ENCODE results near the gene TNNT1. TPM values are rescaled to one million over a fixed set of nuclear protein-coding genes. Genes with fewer than 3 reads are reported as not detected.
"Not testable (repeated sequence)": the region's sequence is repeated elsewhere in the genome, so short reads cannot be mapped to it uniquely, and the experiment has no call there.

Gene TNNT1
- polyA plus RNA-seq, 1 experiment, result 3.3 TPM

GRCh38 chr19:55174425-55175116 lies 25.6 kb upstream of the TNNT1 start:
- H3K27me3 ChIP-seq (ENCODE audit: control insufficient read depth, insufficient read depth, low read length), result peaks cover 6% of the 10 kb centered on the region
- no peak for DNase-seq (ENCODE audit: low read depth, low spot score)
- TF ChIP-seq CTCF (IDR thresholded peaks at IDR 0.05; ENCODE audit: low read depth, low read length), result no peak
- ChIA-PET POLR2A (interaction anchor here (0.6 kb wide), 1 partner anchor 399 kb away, joined by 4 read pairs; no protein-coding TSS in a partner anchor), CTCF (interaction anchor here (0.7 to 0.9 kb wide), 2 partner anchors 9 to 329 kb away, joined by 3 read pairs; partner anchors contain the start of gene DNAAF3)
- no peak overlapping the region for H3K4me3 ChIP-seq (ENCODE audit: low read depth, low read length)
- no peak overlapping the region for H3K27ac ChIP-seq (ENCODE audit: low read depth, low read length)
- H3K9me3 ChIP-seq (ENCODE audit: control insufficient read depth, insufficient read depth, low read length), result peaks cover 12% of the 10 kb centered on the region; the same call in 1 of the 2 replicates

GRCh38 chr19:55173714-55174409 lies 24.9 kb upstream of the TNNT1 start:
- ChIA-PET POLR2A (interaction anchor here (0.6 to 1.0 kb wide), 3 partner anchors 96 to 400 kb away, joined by 3 to 4 read pairs (median 3); partner anchors contain the start of gene UBE2S), CTCF (interaction anchor here (0.7 to 0.9 kb wide), 2 partner anchors 8 to 17 kb away, joined by 3 to 6 read pairs; partner anchors contain the start of gene DNAAF3)
- Histone ChIP-seq H3K4me3 (ENCODE audit: low read depth, low read length) (peak overlapping the region; percentile 59), H3K27ac (ENCODE audit: low read depth, low read length) (no peak overlapping the region), H3K9me3 (ENCODE audit: control insufficient read depth, insufficient read depth, low read length) (peaks cover 12% of the 10 kb centered on the region; the same call in 1 of the 2 replicates), H3K27me3 (ENCODE audit: control insufficient read depth, insufficient read depth, low read length) (peaks cover 6% of the 10 kb centered on the region)
- TF ChIP-seq CTCF (IDR thresholded peaks at IDR 0.05; ENCODE audit: low read depth, low read length), result no peak
- DNase-seq (ENCODE audit: low read depth, low spot score), result no peak

GRCh38 chr19:55173186-55173713 lies 24.2 kb upstream of the TNNT1 start:
- ChIA-PET POLR2A (interaction anchor here (0.6 to 1.0 kb wide), 3 partner anchors 13 to 234 kb away, joined by 3 read pairs; partner anchors contain the start of gene UBE2S), CTCF (interaction anchor here (0.7 kb wide), 1 partner anchor 18 kb away, joined by 6 read pairs; no protein-coding TSS in a partner anchor)
- Histone ChIP-seq H3K9me3 (ENCODE audit: control insufficient read depth, insufficient read depth, low read length) (peaks cover 12% of the 10 kb centered on the region; the same call in 1 of the 2 replicates), H3K4me3 (ENCODE audit: low read depth, low read length) (peak overlapping the region; percentile 59), H3K27me3 (ENCODE audit: control insufficient read depth, insufficient read depth, low read length) (peaks cover 6% of the 10 kb centered on the region), H3K27ac (ENCODE audit: low read depth, low read length) (peak overlapping the region; percentile 57)
- DNase-seq (ENCODE audit: low read depth, low spot score), result no peak
- TF ChIP-seq CTCF (IDR thresholded peaks at IDR 0.05; ENCODE audit: low read depth, low read length), result no peak

- POLR2A ChIA-PET, result interaction anchor here (0.6 to 1.0 kb wide), 2 partner anchors 13 to 235 kb away, joined by 3 read pairs; partner anchors contain the start of gene UBE2S
- H3K27me3 ChIP-seq (ENCODE audit: control insufficient read depth, insufficient read depth, low read length), result peaks cover 6% of the 10 kb centered on the region
- H3K27ac ChIP-seq (ENCODE audit: low read depth, low read length), result peak overlapping the region; percentile 57
- CTCF ChIA-PET, result no interaction called here
- no peak for DNase-seq (ENCODE audit: low read depth, low spot score)
- TF ChIP-seq CTCF (IDR thresholded peaks at IDR 0.05; ENCODE audit: low read depth, low read length), result peak; percentile 29
- H3K4me3 ChIP-seq (ENCODE audit: low read depth, low read length), result peak overlapping the region; percentile 59
- H3K9me3 ChIP-seq (ENCODE audit: control insufficient read depth, insufficient read depth, low read length), result peaks cover 12% of the 10 kb centered on the region; the same call in 1 of the 2 replicates
Observed at GRCh38 chr19:55172741-55173140, 23.7 kb upstream of the TNNT1 start.

- DNase-seq (ENCODE audit: low read depth, low spot score); CTCF ChIA-PET; H3K27me3 ChIP-seq (ENCODE audit: control insufficient read depth, insufficient read depth, low read length); H3K27ac ChIP-seq (ENCODE audit: low read depth, low read length); POLR2A ChIA-PET; H3K4me3 ChIP-seq (ENCODE audit: low read depth, low read length): not testable (repeated sequence)
- peaks cover 12% of the 10 kb centered on the region; the same call in 1 of the 2 replicates for H3K9me3 ChIP-seq (ENCODE audit: control insufficient read depth, insufficient read depth, low read length)
Observed at GRCh38 chr19:55172318-55172717, 23.3 kb upstream of the TNNT1 start.

Measured in AG04450 (cell line).